ENCODE measurements around the gene CBX7.
"Not testable (repeated sequence)": the region's sequence is repeated elsewhere in the genome, so short reads cannot be mapped to it uniquely, and the experiment has no call there.

The CBX7 gene

GRCh38 chr22:39173787-39174497, 21.5 kb upstream of the CBX7 start:
- H3K36me3 ChIP-seq (replicated peaks in 1 of 2; ENCODE audit: control insufficient read depth in 2 of 2, insufficient read depth in 2 of 2, low read length in 2 of 2) = no peaks in the 10 kb centered on the region
- no peak overlapping the region for H3K4me2 ChIP-seq (ENCODE audit: insufficient read depth, low read length, poor library complexity, severe bottlenecking)
- WGBS, 2 donors (ENCODE audit: extremely low coverage in 2 of 2, insufficient read length in 2 of 2, insufficient replicate concordance in 1 of 2) = no CpG with 5 or more reads among the region's 11 CpGs
- peak overlapping the region; percentile 80 for H2AFZ ChIP-seq (ENCODE audit: low read length)
- no peak overlapping the region for H3K14ac ChIP-seq (ENCODE audit: low read length)
- no peak overlapping the region for H3K9ac ChIP-seq (ENCODE audit: low read depth, low read length, poor library complexity)
- no peak for DNase-seq (ENCODE audit: low spot score)
- no peak overlapping the region for H3K23ac ChIP-seq (ENCODE audit: low read depth, low read length, poor library complexity)
- peak overlapping the region; percentile 80 for H3K27ac ChIP-seq (replicated peaks; ENCODE audit: low read length)
- H2BK5ac ChIP-seq (ENCODE audit: low read length) = peak overlapping the region; percentile 17
- no peak overlapping the region for H3K4me3 ChIP-seq (ENCODE audit: low read length in 2 of 2)
- peak overlapping the region; percentile 71 for H3K18ac ChIP-seq (ENCODE audit: low read length)
- peaks cover 0 to 12% (median 0%) of the 10 kb centered on the region in 3 experiments for H3K27me3 ChIP-seq (ENCODE audit: control insufficient read depth in 3 of 3, insufficient read depth in 3 of 3, low read depth in 1 of 3, low read length in 3 of 3)
- peak overlapping the region; percentile 5 for H2BK120ac ChIP-seq (ENCODE audit: low read depth, low read length)
- H2BK15ac ChIP-seq (ENCODE audit: low read length) = peak overlapping the region; percentile 29
- H4K91ac ChIP-seq (ENCODE audit: low read depth, low read length, poor library complexity) = peak overlapping the region; percentile 41
- H3K4ac ChIP-seq (ENCODE audit: low read length) = no peak overlapping the region
- peak overlapping the region; percentile 24 for H2BK12ac ChIP-seq (ENCODE audit: low read length)
- H3K4me1 ChIP-seq (ENCODE audit: control insufficient read depth in 2 of 2, insufficient read depth in 1 of 2, low read depth in 1 of 2, low read length in 2 of 2) = peaks cover 54 to 57% of the 10 kb centered on the region in 2 donors
- H3K79me1 ChIP-seq (ENCODE audit: low read depth, low read length) = no peaks in the 10 kb centered on the region
- H2AK5ac ChIP-seq (ENCODE audit: low read depth, low read length) = peak overlapping the region; percentile 40
- H4K8ac ChIP-seq (ENCODE audit: low read depth, low read length) = no peak overlapping the region
- H3K9me3 ChIP-seq (replicated peaks in 1 of 2; ENCODE audit: control insufficient read depth in 2 of 2, insufficient read depth in 1 of 2, low read depth in 1 of 2, low read length in 2 of 2) = no peaks in the 10 kb centered on the region

- Histone ChIP-seq H3K4me2 (ENCODE audit: insufficient read depth, low read length, poor library complexity, severe bottlenecking) (no peak overlapping the region), H3K9me3 (replicated peaks in 1 of 2; ENCODE audit: control insufficient read depth in 2 of 2, insufficient read depth in 1 of 2, low read depth in 1 of 2, low read length in 2 of 2) (no peaks in the 10 kb centered on the region), H2BK120ac (ENCODE audit: low read depth, low read length) (peak overlapping the region; percentile 5), H4K91ac (ENCODE audit: low read depth, low read length, poor library complexity) (peak overlapping the region; percentile 41), H2BK5ac (ENCODE audit: low read length) (peak overlapping the region; percentile 17), H2AK5ac (ENCODE audit: low read depth, low read length) (peak overlapping the region; percentile 40), H2AFZ (ENCODE audit: low read length) (peak overlapping the region; percentile 80), H3K4ac (ENCODE audit: low read length) (no peak overlapping the region), H3K36me3 (replicated peaks in 1 of 2; ENCODE audit: control insufficient read depth in 2 of 2, insufficient read depth in 2 of 2, low read length in 2 of 2) (no peaks in the 10 kb centered on the region), H3K9ac (ENCODE audit: low read depth, low read length, poor library complexity) (no peak overlapping the region), H3K4me3 (ENCODE audit: low read length in 2 of 2) (no peak overlapping the region), H2BK15ac (ENCODE audit: low read length) (peak overlapping the region; percentile 6), H3K27ac (replicated peaks; ENCODE audit: low read length) (peak overlapping the region; percentile 1), H3K18ac (ENCODE audit: low read length) (peak overlapping the region; percentile 67), H3K4me1 (ENCODE audit: control insufficient read depth in 2 of 2, insufficient read depth in 1 of 2, low read depth in 1 of 2, low read length in 2 of 2) (peaks cover 54 to 57% of the 10 kb centered on the region in 2 donors), H3K23ac (ENCODE audit: low read depth, low read length, poor library complexity) (no peak overlapping the region), H3K27me3 (ENCODE audit: control insufficient read depth in 3 of 3, insufficient read depth in 3 of 3, low read depth in 1 of 3, low read length in 3 of 3) (peaks cover 0 to 12% (median 0%) of the 10 kb centered on the region in 3 experiments), H2BK12ac (ENCODE audit: low read length) (peak overlapping the region; percentile 18), H3K79me1 (ENCODE audit: low read depth, low read length) (no peaks in the 10 kb centered on the region), H4K8ac (ENCODE audit: low read depth, low read length) (no peak overlapping the region), H3K14ac (ENCODE audit: low read length) (no peak overlapping the region)
- DNase-seq (ENCODE audit: low spot score) = no peak
- no CpG with 5 or more reads among the region's 16 CpGs for WGBS, 2 donors (ENCODE audit: extremely low coverage in 2 of 2, insufficient read length in 2 of 2, insufficient replicate concordance in 1 of 2)
These were observed 20.7 kb upstream of the CBX7 start for GRCh38 chr22:39173050-39173706.

DNA sequence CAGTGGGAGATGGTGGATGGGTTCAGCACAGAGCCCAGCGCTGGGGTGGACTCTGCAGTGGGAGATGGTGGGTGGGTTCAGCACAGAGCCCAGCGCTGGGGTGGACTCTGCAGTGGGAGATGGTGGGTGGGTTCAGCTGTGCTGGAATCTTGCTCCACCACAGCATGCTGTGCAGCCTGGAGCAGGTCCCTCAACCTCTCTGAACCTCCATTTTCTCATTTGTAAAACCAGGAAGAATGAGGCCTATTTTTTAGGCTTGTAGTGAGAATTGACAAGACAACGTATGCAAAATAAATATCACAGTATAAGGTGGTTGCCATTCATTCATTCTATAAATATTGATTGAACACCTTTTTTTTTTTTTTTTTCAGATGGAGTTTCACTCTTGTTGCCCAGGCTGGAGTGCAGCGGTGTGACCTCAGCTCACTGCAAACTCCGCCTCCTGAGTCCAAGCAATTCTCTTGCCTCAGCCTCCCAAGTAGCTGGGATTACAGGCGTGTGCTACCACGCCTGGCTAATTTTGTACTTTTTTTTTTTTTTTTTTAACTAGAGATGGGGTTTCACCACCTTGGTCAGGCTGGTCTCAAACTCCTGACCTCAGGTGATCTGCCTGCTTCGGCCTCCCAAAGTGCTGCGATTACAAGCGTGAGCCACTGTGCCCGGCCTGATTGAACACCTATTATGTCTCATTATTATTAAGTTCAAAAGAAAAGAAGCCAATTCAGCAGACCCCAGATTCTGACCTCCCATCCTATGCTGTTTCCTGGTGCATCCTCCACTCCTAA, 20.0 kb upstream of the CBX7 start:
- H3K79me1 ChIP-seq (ENCODE audit: low read depth, low read length); H4K8ac ChIP-seq (ENCODE audit: low read depth, low read length); H2AFZ ChIP-seq (ENCODE audit: low read length); H3K4me2 ChIP-seq (ENCODE audit: insufficient read depth, low read length, poor library complexity, severe bottlenecking); DNase-seq (ENCODE audit: low spot score); H3K4me3 ChIP-seq (ENCODE audit: low read length in 2 of 2); H3K27ac ChIP-seq (replicated peaks; ENCODE audit: low read length); H4K91ac ChIP-seq (ENCODE audit: low read depth, low read length, poor library complexity); H3K23ac ChIP-seq (ENCODE audit: low read depth, low read length, poor library complexity); H3K36me3 ChIP-seq (replicated peaks in 1 of 2; ENCODE audit: control insufficient read depth in 2 of 2, insufficient read depth in 2 of 2, low read length in 2 of 2); H3K9me3 ChIP-seq (replicated peaks in 1 of 2; ENCODE audit: control insufficient read depth in 2 of 2, insufficient read depth in 1 of 2, low read depth in 1 of 2, low read length in 2 of 2); H3K4ac ChIP-seq (ENCODE audit: low read length): not testable (repeated sequence)
- H3K18ac ChIP-seq (ENCODE audit: low read length) = peak overlapping the region; percentile 94
- peak overlapping the region; percentile 23 for H3K14ac ChIP-seq (ENCODE audit: low read length)
- peaks cover 0 to 12% (median 0%) of the 10 kb centered on the region in 3 experiments for H3K27me3 ChIP-seq (ENCODE audit: control insufficient read depth in 3 of 3, insufficient read depth in 3 of 3, low read depth in 1 of 3, low read length in 3 of 3)
- no CpG with 5 or more reads among the region's 11 CpGs for WGBS, 2 donors (ENCODE audit: extremely low coverage in 2 of 2, insufficient read length in 2 of 2, insufficient replicate concordance in 1 of 2)
- peak overlapping the region; percentile 57 for H2BK120ac ChIP-seq (ENCODE audit: low read depth, low read length)
- peak overlapping the region; percentile 99 for H2BK15ac ChIP-seq (ENCODE audit: low read length)
- H2AK5ac ChIP-seq (ENCODE audit: low read depth, low read length) = peak overlapping the region; percentile 88
- H2BK5ac ChIP-seq (ENCODE audit: low read length) = peak overlapping the region; percentile 78
- H3K4me1 ChIP-seq (ENCODE audit: control insufficient read depth in 2 of 2, insufficient read depth in 1 of 2, low read depth in 1 of 2, low read length in 2 of 2) = peaks cover 49 to 51% of the 10 kb centered on the region in 2 donors
- H3K9ac ChIP-seq (ENCODE audit: low read depth, low read length, poor library complexity) = peak overlapping the region; percentile 21
- H2BK12ac ChIP-seq (ENCODE audit: low read length) = peak overlapping the region; percentile 33
